ENCODE measurements around the gene ATE1.

- TF ChIP-seq POLR2A (IDR thresholded peaks at IDR 0.05; ENCODE audit: low read length): no peak
- TF ChIP-seq GATA1 (IDR thresholded peaks at IDR 0.05; ENCODE audit: low read depth, low read length): no peak
Observed at GRCh38 chr10:121764233-121764942, 163.4 kb downstream of the ATE1 start.

Measured in erythroblast (primary cell).